HepG2 (cell line): ENCODE measurements around the gene ATXN2. TPM values are rescaled to one million over a fixed set of nuclear protein-coding genes. Genes with fewer than 3 reads are reported as not detected.
A peak's percentile ranks its signal among the peaks of the same experiment; 100 is the strongest.

Experiments used
- AKAP8 ChIP-seq: sonication (generic); formaldehyde crosslinking; IDR thresholded peaks from 2 replicates; pipeline ENCODE4 v1.5.1; 2020; ENCODE audit warnings: mild to moderate bottlenecking, missing genetic modification reagents
- ARID3A ChIP-seq: IDR thresholded peaks from 2 replicates; pipeline ENCODE4 v1.6.1; 2012; ENCODE audit warnings: low read depth, low read length, improper control_type of control experiment
- ARID5B ChIP-seq: IDR thresholded peaks from 2 replicates; pipeline ENCODE4 v1.4.0; 2020; ENCODE audit warnings: mild to moderate bottlenecking, missing genetic modification reagents
- ELF3 ChIP-seq: IDR thresholded peaks from 2 replicates; pipeline ENCODE4 v1.6.1; 2016; ENCODE audit warnings: missing genetic modification reagents, missing compliant biosample characterization
- LCORL ChIP-seq, 2 experiments: fragments of 450-650 bp in 1 of 2; sonication (generic) in 1 of 2; formaldehyde crosslinking in 1 of 2; IDR thresholded peaks; 2 replicates each; pipeline versions ENCODE4 v1.5.0 to v1.6.1; 2017 to 2020; ENCODE audit warnings: antibody characterized with exemption in 1 of 2, missing genetic modification reagents in 1 of 2
- SOX6 ChIP-seq, 2 experiments: fragments of 450-650 bp in 1 of 2; sonication (generic) in 1 of 2; formaldehyde crosslinking in 1 of 2; IDR thresholded peaks; 2 replicates each; pipeline versions ENCODE4 v1.4.0 to v1.6.1; 2017 to 2020; ENCODE audit warnings: antibody characterized with exemption in 1 of 2, mild to moderate bottlenecking in 1 of 2, missing genetic modification reagents in 1 of 2
- ZGPAT ChIP-seq: IDR thresholded peaks from 2 replicates; pipeline ENCODE4 v1.6.1; 2016; ENCODE audit warnings: mild to moderate bottlenecking
- ZNF281 ChIP-seq: sonication (generic); formaldehyde crosslinking; IDR thresholded peaks from 2 replicates; pipeline ENCODE4 v1.4.0; 2020; ENCODE audit warnings: missing genetic modification reagents, borderline replicate concordance
- ZNF331 ChIP-seq: sonication (generic); formaldehyde crosslinking; IDR thresholded peaks from 2 replicates; pipeline ENCODE4 v1.4.0; 2020; ENCODE audit warnings: missing genetic modification reagents
- ZNF430 ChIP-seq: sonication (generic); formaldehyde crosslinking; IDR thresholded peaks from 2 replicates; pipeline ENCODE4 v1.9.0; 2021; ENCODE audit warnings: mild to moderate bottlenecking, missing genetic modification reagents
- polyA plus RNA-seq, 8 experiments: library from polyadenylated mRNA; depleted of rRNA in 3 of 8; stranded (reverse) in 7 of 8; unstranded in 1 of 8; fragments of >200 nt; fragmentation: Illumina TruSeq in 4 of 8; extraction: Trizol in 4 of 8; gene quantifications; 2 replicates each; pipeline versions ENCODE4 v1.2.1 to v1.2.3, GENCODE V29; 2011 to 2016; ENCODE audit warnings: low read depth in 4 of 8, missing spikeins in 1 of 8, mixed read lengths in 1 of 8; ENCODE audit not compliant: insufficient read depth in 1 of 8
- total RNA-seq, 5 experiments: library from RNA; depleted of rRNA; stranded (reverse); fragments of >200 nt; fragmentation: Illumina TruSeq; extraction: Trizol; gene quantifications; 2 replicates each; pipeline ENCODE4 v1.2.3, GENCODE V29; 2016; ENCODE audit warnings: low read depth in 1 of 5

The ATXN2 gene
- total and polyA plus RNA-seq, 2 of the 13 experiments (the other 11 are each of a cell fraction or from before 2014, with no cell fraction given) = 18.1 to 27.1 TPM

- TF ChIP-seq LCORL (IDR thresholded peaks at IDR 0.05) (no peak), LCORL (CRISPR knock-in tag; IDR thresholded peaks at IDR 0.05) (peak; percentile 46; the same call in 1 of the 2 replicates), ARID5B (0 out of 2 replicates have a peak, but pooled peaks have one; percentile 9), ZNF430 (CRISPR knock-in tag) (0 out of 2 replicates have a peak, but pooled peaks have one; percentile 21), AKAP8 (CRISPR knock-in tag) (no peak), ARID3A (peak; percentile 76), ELF3 (0 out of 2 replicates have a peak, but pooled peaks have one; percentile 15), ZGPAT (CRISPR knock-in tag) (0 out of 2 replicates have a peak, but pooled peaks have one; percentile 22), SOX6 (IDR thresholded peaks at IDR 0.05) (no peak), SOX6 (CRISPR knock-in tag; IDR thresholded peaks at IDR 0.05) (peak; percentile 19; the same call in 1 of the 2 replicates), ZNF331 (CRISPR knock-in tag) (peak; percentile 48; the same call in 1 of the 2 replicates), ZNF281 (CRISPR knock-in tag) (0 out of 2 replicates have a peak, but pooled peaks have one; percentile 8)
Observed at GRCh38 chr12:111616177-111616623, 17.1 kb upstream of the ATXN2 start (continued).
